ENCODE measurements around the gene PHKG1.
A peak's percentile ranks its signal among the peaks of the same experiment; 100 is the strongest.

GRCh38 chr7:56063882-56064625 lies 28.7 kb downstream of the PHKG1 start, which contains the start of gene SUMF2:
- peak; percentile 82 for TF ChIP-seq POLR2A (IDR thresholded peaks at IDR 0.05; ENCODE audit: borderline replicate concordance, extremely low read depth, insufficient read depth, insufficient read length)
- TF ChIP-seq, protein P1, sequence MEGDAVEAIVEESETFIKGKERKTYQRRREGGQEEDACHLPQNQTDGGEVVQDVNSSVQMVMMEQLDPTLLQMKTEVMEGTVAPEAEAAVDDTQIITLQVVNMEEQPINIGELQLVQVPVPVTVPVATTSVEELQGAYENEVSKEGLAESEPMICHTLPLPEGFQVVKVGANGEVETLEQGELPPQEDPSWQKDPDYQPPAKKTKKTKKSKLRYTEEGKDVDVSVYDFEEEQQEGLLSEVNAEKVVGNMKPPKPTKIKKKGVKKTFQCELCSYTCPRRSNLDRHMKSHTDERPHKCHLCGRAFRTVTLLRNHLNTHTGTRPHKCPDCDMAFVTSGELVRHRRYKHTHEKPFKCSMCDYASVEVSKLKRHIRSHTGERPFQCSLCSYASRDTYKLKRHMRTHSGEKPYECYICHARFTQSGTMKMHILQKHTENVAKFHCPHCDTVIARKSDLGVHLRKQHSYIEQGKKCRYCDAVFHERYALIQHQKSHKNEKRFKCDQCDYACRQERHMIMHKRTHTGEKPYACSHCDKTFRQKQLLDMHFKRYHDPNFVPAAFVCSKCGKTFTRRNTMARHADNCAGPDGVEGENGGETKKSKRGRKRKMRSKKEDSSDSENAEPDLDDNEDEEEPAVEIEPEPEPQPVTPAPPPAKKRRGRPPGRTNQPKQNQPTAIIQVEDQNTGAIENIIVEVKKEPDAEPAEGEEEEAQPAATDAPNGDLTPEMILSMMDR (IDR thresholded peaks at IDR 0.05 in 2 of 3, conservative IDR thresholded peaks at IDR 0.05 in 1 of 3; ENCODE audit: borderline replicate concordance in 1 of 3, insufficient read depth in 1 of 3, low read depth in 2 of 3, low read length in 2 of 3): no peak

Measured in HCT116 (cell line).